Embryonic facial prominence (tissue), 1 donor: ENCODE results near the gene SYNDIG1.
"Not testable (repeated sequence)": the region's sequence is repeated elsewhere in the genome, so short reads cannot be mapped to it uniquely, and the experiment has no call there.

Experiments
- DNase-seq: peaks from one replicate; pipeline ENCODE4 v3.0.0-alpha.2; 2016; ENCODE audit errors: extremely low spot score

SYNDIG1 gene

DNA sequence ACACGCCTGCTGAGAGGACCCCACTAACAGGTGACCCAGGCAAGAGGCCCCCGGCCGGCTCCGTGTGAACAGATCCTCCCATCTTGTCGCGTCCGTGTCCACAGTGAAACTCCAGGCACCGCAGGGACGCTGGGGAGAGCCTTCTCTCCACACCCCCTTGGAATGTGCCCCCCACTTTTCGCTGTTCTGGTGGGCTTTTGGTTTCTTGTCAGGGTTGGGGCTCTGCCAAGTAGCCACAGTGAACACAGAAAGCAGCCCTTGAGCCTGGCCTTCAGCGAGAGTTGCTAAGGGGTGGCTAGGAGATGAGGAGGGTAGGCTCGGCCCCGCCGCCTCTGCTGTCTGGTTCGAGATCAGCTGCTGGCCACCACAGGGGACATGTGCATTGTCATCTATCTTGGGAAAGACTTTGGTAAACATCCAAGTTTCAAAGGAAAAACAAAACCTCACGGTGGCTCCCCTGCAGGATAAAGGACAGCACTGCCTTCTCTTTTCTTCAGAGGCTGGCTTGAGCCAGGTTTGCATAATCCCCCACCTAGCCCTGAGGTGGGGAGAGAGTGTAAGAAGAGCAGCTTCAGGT is 22.7 kb downstream of the SYNDIG1 start:
- no peak for DNase-seq

DNA sequence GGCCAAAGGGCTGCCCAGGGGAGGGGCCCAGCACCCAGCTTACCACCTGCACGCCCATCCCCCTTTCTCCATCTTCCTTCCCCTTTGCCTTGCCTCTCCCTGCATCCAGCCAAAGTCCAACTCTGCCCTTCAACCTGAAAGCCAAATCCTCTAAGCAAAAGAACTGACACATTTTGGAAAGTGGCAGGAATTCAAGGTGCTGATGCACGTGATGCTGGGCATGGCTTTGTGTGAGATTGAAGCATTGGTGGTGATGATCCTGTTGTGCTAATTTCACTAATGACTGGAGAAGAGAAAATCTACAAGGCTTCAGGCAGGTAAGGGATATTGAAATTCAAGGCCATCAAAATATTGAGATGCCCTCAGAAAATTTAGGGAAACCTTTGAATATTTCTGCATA is 23.3 kb downstream of the SYNDIG1 start:
- DNase-seq: no peak

DNA sequence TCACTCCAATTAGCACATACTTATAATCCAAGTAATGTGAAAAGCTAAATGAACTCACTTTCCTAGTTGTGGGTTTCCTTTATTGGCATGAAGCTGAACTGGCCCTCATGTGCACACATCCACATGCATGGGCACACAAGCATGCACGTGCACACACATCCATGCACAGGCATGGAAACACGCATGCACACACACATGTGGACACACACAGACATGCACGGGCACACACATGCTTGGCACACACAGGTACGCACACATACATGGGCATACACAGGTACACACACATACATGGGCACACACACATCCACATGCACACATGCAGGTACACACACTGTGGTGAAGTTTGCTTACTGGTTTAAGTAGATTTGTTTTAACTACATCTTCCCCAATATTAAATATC is 23.8 kb downstream of the SYNDIG1 start:
- DNase-seq: no peak

DNA sequence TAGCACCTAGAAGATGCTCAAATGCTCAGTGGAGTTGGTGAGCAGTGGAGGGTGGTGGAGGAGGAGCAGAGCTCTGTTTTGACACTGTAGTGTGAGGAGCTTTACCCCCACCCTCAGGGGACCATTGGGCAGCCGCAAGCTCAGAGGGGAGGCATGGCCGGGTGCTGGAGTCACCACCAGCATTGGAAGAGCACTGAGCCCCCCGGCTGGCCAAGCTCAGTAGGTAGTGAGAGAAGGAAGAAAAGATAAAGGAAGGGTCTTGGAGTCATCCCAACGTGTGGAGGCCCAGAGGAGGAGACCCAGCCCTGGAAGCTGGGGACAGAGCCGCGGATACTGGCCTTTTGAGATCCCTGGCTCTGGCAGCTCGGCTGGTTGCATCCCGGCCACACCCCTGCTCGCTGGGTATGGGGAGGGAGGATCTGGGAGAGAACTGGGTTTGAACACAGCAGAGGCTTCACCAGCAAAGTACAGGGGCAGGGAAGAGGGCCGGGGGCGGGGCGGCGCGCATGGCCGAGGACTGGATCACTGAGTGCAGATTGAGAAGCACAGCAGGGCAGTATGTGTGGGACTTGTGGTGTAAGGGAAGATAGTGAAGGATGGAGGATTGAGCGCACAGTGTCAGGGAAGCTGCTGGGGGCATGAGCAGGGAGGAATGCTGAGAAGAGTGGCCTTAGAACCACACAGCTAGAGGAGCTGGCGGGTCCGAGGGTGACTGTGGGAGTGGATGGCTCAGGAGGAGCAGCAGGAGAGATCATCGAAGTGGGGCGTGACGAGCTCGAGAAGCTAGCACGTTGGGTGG is 24.4 kb downstream of the SYNDIG1 start:
- no peak for DNase-seq

DNA sequence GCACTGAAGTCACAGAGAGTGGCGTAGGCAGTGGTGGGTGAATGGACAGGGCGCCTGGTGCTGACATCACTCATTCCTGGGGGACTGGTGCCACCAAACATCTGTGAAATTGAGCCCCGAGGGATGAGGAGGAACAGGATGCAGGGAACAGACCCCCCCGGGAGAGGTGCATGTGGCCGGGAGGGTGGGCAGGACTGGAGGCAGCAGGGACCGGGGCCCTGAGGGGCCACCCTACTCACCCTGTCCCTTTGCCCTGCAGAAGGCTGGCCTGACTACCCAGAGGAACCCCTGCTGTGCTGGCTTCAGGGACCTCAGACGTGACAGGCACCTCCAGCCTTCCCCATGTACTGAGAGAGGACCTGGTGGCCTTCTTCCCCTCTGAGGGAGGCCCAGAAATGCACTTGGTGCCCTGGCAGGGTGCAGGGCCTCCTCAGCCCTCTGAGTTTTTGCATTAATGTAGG is 25.1 kb downstream of the SYNDIG1 start:
- no peak for DNase-seq

DNA sequence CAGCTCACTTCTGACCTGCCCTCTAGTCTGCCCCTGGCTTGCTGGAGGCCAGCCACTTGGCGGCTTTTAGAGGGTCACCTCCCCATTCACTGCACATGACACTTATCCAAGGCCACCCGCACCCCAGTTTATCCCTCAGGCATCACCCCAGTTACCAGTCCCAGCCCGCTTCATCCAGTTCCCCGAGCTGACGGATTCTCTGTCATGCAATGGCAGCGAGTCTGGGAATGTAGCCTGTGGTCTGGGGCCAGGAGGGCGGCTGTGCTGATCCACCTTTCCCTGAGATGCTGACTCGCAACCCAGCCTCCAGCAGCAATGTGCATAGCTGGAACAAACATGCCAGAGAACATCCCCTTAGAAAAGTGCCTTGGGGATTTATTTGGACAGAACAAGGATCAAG is 25.8 kb downstream of the SYNDIG1 start:
- no peak for DNase-seq

DNA sequence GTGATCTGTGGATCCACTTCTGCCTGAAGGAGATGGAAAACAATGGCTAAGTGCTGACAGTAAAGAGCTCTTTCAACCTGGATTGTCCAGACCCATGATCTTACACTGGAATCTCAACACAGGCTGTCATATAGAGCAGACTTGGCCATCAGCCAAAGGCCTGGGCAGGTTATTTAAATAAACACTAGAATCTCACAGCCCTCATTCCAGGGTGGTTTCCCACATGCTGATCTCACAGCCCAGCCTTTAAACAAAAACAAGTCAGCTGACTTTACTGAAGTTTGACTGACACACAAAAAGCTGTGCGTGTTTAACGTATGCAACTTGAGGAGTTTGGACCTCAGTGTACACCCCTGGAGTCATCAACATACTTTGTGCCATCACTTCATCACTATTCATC is 28.4 kb downstream of the SYNDIG1 start:
- no peak for DNase-seq

DNA sequence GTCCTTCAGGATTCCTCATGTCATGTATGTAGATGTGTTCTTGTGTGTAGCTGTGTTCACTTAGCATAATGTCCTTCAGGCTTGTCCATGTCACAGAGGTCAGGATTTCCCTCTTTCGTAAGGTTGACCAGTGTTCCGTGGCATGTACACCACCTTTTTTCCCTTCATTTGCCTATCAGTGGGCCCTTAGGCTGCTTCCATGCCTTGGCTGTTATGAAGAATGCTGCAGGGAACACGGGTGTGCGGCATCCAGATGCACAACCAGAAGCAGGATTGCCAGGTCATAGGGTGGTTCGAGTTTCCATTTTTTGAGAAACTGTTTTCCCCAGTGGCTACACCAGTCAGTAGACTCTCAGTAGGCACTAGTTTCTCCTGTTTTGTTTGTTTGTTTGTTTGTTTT is 29.2 kb downstream of the SYNDIG1 start:
- DNase-seq: no peak

DNA sequence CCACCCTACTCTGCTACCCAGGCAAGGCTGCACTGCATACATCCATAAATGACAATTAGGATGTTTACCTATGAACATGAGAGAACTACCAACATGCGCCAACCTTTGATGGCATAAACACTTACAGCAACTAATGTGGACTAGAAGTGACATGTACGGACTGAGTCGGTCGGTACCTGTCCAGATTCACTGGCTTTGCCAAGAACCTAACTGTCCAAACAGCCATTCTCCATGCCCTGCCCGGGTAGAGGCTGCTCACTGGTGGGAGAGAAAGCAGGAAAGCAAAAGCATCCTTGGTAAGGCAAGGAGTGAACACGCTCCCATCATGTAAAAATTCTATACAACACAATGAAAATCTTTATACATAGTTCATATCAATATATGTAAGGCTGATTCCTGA is 30.0 kb downstream of the SYNDIG1 start:
- no peak for DNase-seq

DNA sequence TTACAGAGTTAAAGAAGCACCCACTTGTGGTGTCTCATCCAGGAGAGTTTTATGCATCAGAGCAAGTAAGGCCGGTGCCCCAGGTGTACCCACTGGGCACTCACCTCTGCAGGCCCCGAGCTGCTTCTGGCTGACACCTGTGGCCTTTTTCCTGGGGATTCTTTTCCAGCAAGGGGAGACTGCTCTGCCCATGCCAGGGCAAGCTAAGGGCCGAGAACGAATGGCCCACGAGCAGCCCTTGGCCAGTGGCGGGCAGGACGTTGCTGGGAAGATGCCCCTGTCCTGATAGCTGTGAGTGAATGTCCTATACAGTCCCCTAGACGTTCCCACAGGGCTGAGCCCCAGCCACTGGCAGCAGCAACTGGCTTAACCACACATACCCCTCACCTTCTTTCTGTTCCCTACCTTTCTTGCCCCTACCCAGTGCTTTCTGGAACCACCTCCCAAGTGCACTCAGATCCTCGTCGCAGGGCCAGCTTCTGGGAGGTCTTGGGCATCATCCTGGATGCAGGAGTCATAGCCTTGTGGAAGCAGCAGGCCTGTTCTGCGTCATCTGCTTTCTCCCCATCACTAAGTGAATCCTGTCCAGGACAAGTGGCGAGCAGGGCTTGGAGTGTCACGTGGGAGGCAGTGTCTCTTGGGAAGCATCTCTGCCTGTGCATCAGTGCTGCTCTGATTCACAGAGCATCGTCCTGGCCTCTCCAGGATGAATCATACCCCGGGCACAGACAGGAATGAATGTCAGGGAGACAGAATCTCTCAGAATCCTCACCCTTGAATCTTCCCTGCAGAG is 32.5 kb downstream of the SYNDIG1 start:
- DNase-seq: no peak

DNA sequence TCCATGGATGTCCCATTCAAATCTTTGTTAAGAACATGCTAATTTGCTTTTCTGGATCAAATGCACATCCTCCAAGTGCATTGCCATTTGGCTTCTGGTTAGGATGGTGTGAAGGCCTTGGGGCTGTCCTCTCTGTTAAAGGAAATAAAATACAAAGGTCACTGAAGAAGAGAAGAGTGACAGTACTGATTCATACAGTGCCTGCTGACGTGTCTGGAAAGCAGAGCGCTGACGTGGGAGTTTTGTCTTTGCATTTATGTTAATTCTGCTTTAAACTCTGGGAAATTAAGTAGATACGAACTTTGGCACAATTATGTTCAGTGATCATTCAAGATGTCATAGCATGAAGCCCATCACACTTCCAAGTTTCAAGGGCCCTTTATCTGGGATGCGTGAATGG is 33.2 kb downstream of the SYNDIG1 start:
- no peak for DNase-seq

DNA sequence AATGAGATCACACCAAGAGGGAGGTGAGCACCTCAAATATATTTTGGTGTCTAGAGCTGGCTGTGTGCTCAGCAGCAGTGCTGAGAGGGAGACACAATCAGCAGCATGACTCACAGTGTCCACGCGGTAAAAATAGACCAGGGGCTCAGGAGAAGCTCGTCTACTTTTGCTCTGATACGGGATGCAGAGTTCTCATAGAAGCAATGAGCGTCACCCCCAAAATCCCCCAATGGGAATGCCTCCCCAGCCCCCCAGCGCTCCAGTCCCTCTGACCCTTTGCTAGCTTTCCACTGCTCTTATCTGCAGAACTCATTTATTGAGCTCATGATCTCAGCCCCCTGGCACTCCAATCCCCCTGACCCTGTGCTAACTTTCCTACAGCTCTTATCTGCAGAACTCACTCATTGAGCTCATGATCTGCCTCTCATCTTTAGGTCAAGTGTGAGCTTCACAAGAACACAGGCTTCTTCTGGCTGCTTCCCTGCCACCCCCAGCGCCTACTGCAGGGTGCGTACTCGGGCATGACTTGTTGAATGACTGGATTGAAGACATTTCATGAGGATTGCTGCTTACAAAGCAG is 34.0 kb downstream of the SYNDIG1 start:
- no peak for DNase-seq

DNA sequence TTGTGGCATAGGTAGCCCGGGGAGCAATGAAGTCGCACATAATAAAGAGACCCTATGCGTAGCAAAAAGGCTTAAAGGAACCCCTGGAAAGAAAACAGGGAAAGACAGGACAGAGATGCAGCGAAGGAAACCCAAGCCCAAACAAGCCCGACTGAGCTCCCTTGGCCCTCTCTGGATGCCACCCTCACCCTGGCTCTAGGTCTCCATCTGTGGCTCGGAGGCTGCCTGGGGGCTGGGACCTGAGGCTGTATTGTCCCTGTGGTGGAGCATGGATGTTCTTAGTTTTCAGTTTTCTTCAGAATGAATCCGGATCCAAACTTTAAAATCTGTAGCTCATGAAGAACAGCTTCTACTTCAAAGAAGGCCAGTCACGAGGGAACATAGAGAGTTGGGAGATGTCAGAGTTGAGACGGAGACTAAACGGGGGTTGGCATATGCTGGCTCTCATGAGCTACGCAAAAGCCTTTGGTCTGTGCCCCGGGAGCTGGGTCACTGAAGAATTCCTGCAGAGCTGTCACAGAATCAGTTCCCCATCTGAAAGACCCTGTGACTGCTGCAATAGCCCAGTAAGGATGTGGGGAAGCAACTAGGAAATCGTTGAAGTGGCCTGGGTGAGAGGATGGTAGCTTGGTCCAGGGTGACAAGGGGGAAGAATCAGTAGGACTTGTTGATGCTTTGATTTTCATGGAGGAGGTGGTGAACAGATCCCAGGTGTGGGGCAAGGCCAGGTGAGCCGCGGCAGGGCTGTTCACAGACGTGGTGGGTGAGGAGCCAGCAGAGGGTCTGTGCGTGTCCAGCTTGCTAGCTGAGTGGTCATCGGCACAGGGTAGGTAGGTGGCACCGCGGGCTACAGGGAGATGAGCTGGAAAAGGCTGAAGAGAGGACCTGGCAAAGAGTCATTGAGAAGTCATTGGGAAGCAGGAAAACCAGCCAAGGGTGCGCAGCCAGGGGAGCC is 35.2 kb downstream of the SYNDIG1 start:
- no peak for DNase-seq

DNA sequence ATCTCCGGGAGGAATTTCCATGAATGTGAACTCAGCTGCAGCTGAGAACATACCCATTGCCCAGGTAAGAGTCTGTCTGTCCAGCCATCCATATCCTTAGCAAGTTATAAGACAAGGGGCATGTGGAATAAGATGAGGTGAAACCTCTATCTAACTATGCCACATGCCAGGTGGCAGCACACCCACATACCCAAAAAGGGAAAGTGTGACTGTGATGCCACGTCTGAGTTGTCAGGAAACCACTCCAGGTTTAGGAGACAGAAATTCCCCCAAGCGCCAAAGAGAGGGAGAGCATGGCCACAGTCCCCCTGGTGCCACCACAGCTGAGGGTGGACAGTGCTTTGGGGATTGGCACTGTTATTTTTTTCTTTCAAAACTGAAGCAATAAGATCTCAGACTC is 36.7 kb downstream of the SYNDIG1 start:
- DNase-seq: no peak

DNA sequence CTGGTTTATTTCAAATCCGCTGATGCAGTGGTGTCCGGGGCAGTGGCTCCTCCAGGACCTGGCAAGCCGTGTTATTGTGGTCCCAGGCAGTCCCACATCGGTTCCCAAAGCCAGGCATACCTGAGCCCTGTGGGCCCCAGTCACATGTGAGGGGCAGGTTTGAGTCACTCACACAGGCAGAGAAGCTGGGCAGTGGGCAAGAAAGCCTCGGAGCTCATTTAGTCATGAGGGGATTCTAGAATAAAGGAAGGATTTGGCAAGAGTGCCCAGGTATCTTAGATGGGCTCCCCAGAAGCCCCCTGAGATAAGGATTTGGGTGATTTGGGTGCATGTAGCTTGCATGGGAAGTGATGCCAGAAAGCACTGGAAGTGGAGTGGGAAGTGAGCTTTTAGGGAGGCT is 37.3 kb downstream of the SYNDIG1 start:
- DNase-seq: no peak

DNA sequence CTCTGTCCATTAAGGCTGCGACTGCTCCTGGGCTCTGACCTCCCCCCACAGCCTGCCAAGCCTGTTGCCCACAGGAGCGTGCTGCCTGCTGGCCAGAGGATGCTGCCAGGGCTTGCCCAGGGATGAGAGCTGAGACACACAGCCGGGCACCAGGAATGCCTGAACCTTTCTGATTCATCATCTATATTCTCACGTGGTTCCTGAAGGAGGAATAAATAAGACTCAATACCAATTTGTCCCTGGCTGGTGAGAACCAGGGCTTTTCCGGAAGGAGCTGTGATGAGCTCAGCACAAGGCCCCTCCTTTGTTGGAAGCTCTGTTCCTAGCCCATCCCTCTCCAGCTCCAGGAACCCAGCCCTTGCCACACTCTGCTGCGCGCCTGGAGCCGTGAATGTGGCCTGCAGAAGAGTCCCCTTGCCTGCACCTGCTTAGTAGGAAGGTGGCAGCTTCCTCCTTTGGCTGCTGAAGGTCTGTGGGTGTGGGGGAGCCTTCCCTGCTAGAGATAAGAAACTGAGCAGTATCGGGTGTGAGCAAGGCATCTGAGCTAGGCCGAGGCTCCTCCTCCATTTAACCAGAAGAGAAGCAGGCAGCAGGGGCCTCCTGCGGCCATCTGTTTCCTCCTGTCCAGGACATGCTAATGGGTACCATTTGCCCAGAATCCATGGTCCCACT is 37.9 kb downstream of the SYNDIG1 start:
- no peak for DNase-seq

DNA sequence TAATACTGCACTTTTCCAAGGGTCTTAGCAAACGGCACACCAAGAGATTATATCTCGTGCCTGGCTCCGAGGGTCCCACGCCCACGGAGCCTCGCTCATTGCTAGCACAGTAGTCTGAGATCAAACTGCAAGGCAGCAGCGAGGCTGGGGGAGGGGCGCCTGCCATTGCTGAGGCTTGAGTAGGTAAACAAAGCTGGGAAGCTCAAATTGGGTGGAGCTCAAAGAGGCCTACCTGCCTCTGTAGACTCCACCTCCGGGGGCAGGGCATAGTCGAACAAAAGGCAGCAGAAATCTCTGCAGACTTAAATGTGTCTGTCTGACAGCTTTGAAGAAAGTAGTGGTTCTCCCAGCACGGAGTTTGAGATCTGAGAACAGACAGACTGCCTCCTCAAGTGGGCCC is 43.0 kb downstream of the SYNDIG1 start:
- DNase-seq: not testable (repeated sequence)

DNA sequence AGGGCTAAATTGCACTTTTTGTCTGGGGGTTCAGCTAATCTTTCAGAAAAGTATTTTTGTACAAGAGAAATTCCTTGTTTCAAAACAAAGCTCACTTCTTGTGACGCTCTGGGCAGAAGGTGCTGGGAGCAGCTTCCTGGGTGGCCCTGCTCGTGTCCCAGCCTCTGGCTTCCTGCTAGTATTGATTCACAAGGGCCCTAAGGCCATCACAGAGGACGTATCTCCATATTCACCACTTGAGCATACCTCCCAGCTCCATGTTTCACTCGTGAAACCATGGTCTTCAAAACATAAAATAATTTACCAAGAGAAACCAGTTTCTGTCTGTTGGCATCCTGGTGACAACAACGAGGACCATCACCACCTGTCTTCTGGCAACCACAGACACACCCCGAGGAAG is 49.1 kb downstream of the SYNDIG1 start:
- DNase-seq: no peak

DNA sequence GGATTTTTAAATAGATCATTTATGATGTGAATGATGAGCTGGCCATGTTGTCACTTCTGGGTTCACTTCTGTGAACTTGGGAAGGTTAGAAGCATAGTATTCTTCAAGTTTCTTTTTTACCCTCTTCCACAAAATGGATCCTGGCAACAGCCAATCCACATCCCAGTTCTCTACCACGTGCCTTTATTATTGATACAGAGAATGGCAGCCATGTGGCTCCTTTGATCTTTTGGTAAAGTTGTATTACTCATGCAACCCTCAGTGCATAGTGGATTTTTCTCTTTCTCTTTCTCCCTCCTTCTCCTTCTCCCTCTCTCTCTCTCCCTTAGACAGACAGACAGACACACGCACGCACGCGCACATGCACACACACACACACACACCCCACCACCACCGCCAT is 50.0 kb downstream of the SYNDIG1 start:
- DNase-seq: no peak

DNA sequence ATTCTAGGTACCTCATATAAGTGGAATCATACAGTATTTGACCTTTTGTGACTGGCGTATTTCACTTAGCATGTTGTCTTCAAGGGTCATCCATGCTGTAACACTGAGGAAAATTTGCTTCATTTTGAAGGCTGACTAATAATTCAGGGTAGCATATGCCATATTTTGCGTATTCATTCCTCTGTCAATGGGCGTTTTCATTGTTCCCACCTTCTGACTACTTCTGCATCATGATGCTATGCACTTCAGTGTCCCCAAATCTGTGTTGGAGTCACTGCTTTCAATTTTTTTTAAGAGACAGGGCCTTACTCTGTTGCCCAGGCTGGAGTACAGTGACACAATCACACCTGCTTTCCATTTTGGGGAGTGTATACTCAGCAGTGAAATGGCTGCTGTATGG is 51.6 kb downstream of the SYNDIG1 start:
- no peak for DNase-seq
